OCI-LY1 (cell line): ENCODE measurements around the gene TUBGCP6.

Experiments
- H2AFZ ChIP-seq: fragments of 200-600 bp; sonication (generic), shearing (Covaris generic); 2 replicates; pipeline ENCODE4 v1.6.0; 2014; ENCODE audit warnings: antibody characterized with exemption, mild to moderate bottlenecking, low read length
- H3F3A ChIP-seq: fragments of 200-600 bp; sonication (generic), shearing (Covaris generic); 2 replicates; pipeline ENCODE4 v1.6.0; 2014; ENCODE audit warnings: mild to moderate bottlenecking, antibody characterized with exemption, low read length, moderate library complexity; ENCODE audit not compliant: insufficient read depth
- H3K27ac ChIP-seq: fragments of 200-600 bp; sonication (generic); 2 replicates; pipeline ENCODE4 v1.5.1; 2014; ENCODE audit warnings: low read length, mixed run types, mild to moderate bottlenecking, low read depth; ENCODE audit not compliant: poor library complexity, severe bottlenecking
- H3K27me3 ChIP-seq: fragments of 200-600 bp; sonication (generic); 2 replicates; pipeline ENCODE4 v1.6.0; 2014; ENCODE audit warnings: antibody characterized with exemption, mild to moderate bottlenecking, low read length, moderate library complexity; ENCODE audit not compliant: insufficient read depth
- H3K36me3 ChIP-seq: fragments of 200-600 bp; sonication (generic); 2 replicates; pipeline ENCODE4 v1.6.1; 2014; ENCODE audit warnings: mild to moderate bottlenecking, antibody characterized with exemption, low read length, moderate library complexity, mixed read lengths; ENCODE audit not compliant: insufficient read depth
- H3K4me1 ChIP-seq: fragments of 200-600 bp; sonication (generic); 2 replicates; pipeline ENCODE4 v1.5.1; 2014; ENCODE audit warnings: mild to moderate bottlenecking, low read length, moderate library complexity; ENCODE audit not compliant: insufficient read depth, severe bottlenecking
- H3K4me2 ChIP-seq: fragments of 200-600 bp; sonication (generic), shearing (Covaris generic); 2 replicates; pipeline ENCODE4 v1.6.1; 2014; ENCODE audit warnings: low read length
- H3K4me3 ChIP-seq: fragments of 200-600 bp; sonication (generic); 2 replicates; pipeline ENCODE4 v1.5.1; 2014; ENCODE audit warnings: low read length, low read depth, mild to moderate bottlenecking, mixed read lengths; ENCODE audit not compliant: poor library complexity, severe bottlenecking
- H3K79me2 ChIP-seq: fragments of 200-600 bp; shearing (Covaris generic); 2 replicates; pipeline ENCODE4 v1.6.1; 2016; ENCODE audit warnings: mixed run types, low read length, mixed read lengths; ENCODE audit not compliant: insufficient read depth
- H3K9ac ChIP-seq: fragments of 200-600 bp; sonication (generic), shearing (Covaris generic); 2 replicates; pipeline ENCODE4 v1.6.1; 2014; ENCODE audit warnings: mild to moderate bottlenecking, low read length, mixed read lengths
- H3K9me2 ChIP-seq: fragments of 200-600 bp; sonication (generic), shearing (Covaris generic); 2 replicates; pipeline ENCODE4 v1.6.1; 2014; ENCODE audit warnings: low read depth, mild to moderate bottlenecking, low read length, mixed read lengths
- H3K9me3 ChIP-seq: fragments of 200-600 bp; shearing (Covaris generic); 2 replicates; pipeline ENCODE4 v1.6.1; 2014; ENCODE audit warnings: low read length, mixed read lengths
- H4K20me1 ChIP-seq: fragments of 200-600 bp; sonication (generic), shearing (Covaris generic); 2 replicates; pipeline ENCODE4 v1.6.0; 2016; ENCODE audit warnings: mild to moderate bottlenecking, low read length; ENCODE audit not compliant: insufficient read depth
- EZH2 ChIP-seq: fragments of 200-600 bp; sonication (generic), shearing (Covaris generic); IDR thresholded peaks from 2 replicates; pipeline ENCODE4 v1.8.0; 2017; ENCODE audit warnings: borderline replicate concordance, mixed run types, mild to moderate bottlenecking, antibody characterized with exemption, low read length, moderate library complexity, mixed read lengths
- TF ChIP-seq, protein P1 (sequence below): fragments of 200-600 bp; sonication (generic), shearing (Covaris generic); IDR thresholded peaks from 2 replicates; pipeline ENCODE4 v1.5.1; 2017; ENCODE audit warnings: mild to moderate bottlenecking, antibody characterized with exemption, low read length, moderate library complexity, mixed read lengths

Gene TUBGCP6

GRCh38 chr22:50196256-50196655 lies 48.6 kb downstream of the TUBGCP6 start:
- Histone ChIP-seq H4K20me1 (no peaks in the 10 kb centered on the region), H2AFZ (no peak overlapping the region), H3K4me2 (peak overlapping the region; percentile 14; the same call in 1 of the 2 replicates), H3K27ac (peak overlapping the region; percentile 100), H3K79me2 (no peaks in the 10 kb centered on the region), H3K27me3 (no peaks in the 10 kb centered on the region), H3K4me1 (peaks cover 76% of the 10 kb centered on the region), H3K4me3 (no peak overlapping the region), H3K36me3 (peaks cover 67% of the 10 kb centered on the region), H3K9me3 (no peaks in the 10 kb centered on the region), H3K9me2 (no peaks in the 10 kb centered on the region), H3K9ac (no peak overlapping the region; the same call in 1 of the 2 replicates), H3F3A (peaks cover 13% of the 10 kb centered on the region)
- no peak for TF ChIP-seq EZH2
- TF ChIP-seq, protein P1, sequence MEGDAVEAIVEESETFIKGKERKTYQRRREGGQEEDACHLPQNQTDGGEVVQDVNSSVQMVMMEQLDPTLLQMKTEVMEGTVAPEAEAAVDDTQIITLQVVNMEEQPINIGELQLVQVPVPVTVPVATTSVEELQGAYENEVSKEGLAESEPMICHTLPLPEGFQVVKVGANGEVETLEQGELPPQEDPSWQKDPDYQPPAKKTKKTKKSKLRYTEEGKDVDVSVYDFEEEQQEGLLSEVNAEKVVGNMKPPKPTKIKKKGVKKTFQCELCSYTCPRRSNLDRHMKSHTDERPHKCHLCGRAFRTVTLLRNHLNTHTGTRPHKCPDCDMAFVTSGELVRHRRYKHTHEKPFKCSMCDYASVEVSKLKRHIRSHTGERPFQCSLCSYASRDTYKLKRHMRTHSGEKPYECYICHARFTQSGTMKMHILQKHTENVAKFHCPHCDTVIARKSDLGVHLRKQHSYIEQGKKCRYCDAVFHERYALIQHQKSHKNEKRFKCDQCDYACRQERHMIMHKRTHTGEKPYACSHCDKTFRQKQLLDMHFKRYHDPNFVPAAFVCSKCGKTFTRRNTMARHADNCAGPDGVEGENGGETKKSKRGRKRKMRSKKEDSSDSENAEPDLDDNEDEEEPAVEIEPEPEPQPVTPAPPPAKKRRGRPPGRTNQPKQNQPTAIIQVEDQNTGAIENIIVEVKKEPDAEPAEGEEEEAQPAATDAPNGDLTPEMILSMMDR = 0 out of 2 replicates have a peak, but pooled peaks have one; percentile 5

GRCh38 chr22:50194037-50194805 lies 50.6 kb downstream of the TUBGCP6 start:
- H3F3A ChIP-seq = peaks cover 16% of the 10 kb centered on the region; the same call in 1 of the 2 replicates
- no peaks in the 10 kb centered on the region for H3K9me2 ChIP-seq
- H4K20me1 ChIP-seq = no peaks in the 10 kb centered on the region
- H3K36me3 ChIP-seq = peaks cover 62% of the 10 kb centered on the region
- H3K9ac ChIP-seq = peak overlapping the region; percentile 86
- TF ChIP-seq, protein P1 = no peak
- no peak for TF ChIP-seq EZH2
- H3K27ac ChIP-seq = peak overlapping the region; percentile 100
- H3K4me3 ChIP-seq = peak overlapping the region; percentile 52
- H3K9me3 ChIP-seq = no peaks in the 10 kb centered on the region
- no peaks in the 10 kb centered on the region for H3K79me2 ChIP-seq
- no peaks in the 10 kb centered on the region for H3K27me3 ChIP-seq
- H3K4me2 ChIP-seq = peak overlapping the region; percentile 77
- no peak overlapping the region for H2AFZ ChIP-seq
- peaks cover 86% of the 10 kb centered on the region for H3K4me1 ChIP-seq

GRCh38 chr22:50193621-50194020 lies 51.2 kb downstream of the TUBGCP6 start:
- TF ChIP-seq EZH2 = no peak
- TF ChIP-seq, protein P1 = no peak
- Histone ChIP-seq H3K9me3 (no peaks in the 10 kb centered on the region), H3K4me2 (peak overlapping the region; percentile 77), H3K9ac (peak overlapping the region; percentile 86), H3K36me3 (peaks cover 60% of the 10 kb centered on the region), H3K9me2 (no peaks in the 10 kb centered on the region), H3F3A (peaks cover 21% of the 10 kb centered on the region; the same call in 1 of the 2 replicates), H2AFZ (no peak overlapping the region), H3K27ac (peak overlapping the region; percentile 100), H4K20me1 (no peaks in the 10 kb centered on the region), H3K79me2 (no peaks in the 10 kb centered on the region), H3K4me1 (peaks cover 87% of the 10 kb centered on the region), H3K4me3 (peak overlapping the region; percentile 52), H3K27me3 (no peaks in the 10 kb centered on the region)
